HG03045 (cell line): ENCODE measurements around the gene SH2D3C.

ENCODE experiments used
- ATAC-seq: cut with Tn5 transposase; IDR thresholded peaks from one replicate; pipeline ENCODE4 v1.9.1; 2021; ENCODE audit warnings: mild to moderate bottlenecking, moderate library complexity; ENCODE audit not compliant: unreplicated experiment

The SH2D3C gene

DNA sequence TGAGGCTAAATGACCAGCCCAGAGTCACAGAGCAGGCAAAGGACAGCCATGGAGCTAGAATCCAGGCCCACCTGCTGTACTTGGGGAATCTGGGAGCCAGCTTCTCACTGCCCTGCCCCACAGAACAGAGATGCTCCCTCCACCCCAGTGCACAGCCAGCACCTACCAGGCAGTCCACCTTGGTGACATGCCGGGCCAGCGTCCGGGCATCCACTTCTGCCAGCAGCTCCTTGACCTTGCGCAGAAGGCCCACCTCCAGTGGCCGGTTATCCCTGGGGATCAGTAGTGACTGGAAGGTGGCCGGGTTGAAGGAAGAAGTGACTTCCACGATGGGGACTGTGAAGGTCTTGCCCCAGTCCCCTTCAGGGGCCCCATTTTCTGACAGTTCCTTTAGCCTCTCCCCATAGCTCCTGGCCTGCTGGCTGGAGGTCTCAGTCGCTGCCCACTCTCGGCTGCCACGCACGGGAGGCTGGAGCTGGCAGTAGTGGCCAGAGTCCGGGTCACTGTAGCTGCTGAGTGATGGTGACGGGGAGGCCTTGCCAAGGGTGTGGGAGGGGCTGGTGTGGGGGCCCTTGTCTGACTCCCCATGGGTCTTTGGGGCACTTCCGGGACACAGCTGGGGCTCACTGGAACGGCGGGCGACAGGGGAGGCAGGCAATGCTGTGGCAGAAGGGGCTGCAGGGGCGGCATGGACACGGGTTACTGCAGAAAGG is 33.9 kb downstream of the SH2D3C start:
- ATAC-seq, result no peak

DNA sequence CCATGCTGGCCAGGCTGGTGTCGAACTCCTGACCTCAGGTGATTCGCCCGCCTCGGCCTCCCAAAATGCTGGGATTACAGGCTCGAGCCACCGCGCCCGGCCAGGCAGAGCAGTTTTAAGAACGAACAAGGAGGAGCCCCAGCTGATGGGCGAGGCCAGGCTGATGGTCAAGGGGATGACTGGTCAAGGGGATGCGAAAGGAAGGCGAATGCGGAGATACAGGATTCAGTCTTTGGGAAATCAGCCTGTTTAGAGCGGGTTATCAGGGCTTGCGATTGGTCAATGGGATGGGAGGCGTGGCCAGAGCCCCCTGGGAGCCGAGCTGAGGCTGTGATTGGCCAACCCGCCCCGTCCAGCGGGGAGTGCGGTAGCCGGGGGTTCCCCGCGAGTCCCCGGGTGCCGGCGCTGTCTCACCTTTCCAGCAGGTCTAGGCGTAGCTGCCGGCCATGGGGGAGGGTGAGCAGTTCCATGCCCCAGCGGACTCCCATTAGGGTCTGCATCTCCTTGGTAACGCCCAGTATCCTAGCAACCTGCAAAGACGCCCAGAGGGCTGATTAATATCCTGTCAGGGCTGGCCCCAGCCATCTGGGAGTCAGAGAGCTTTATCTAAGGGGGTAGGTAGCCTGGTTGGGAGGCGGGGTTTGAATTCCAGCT is 35.9 kb downstream of the SH2D3C start:
- no peak for ATAC-seq

DNA sequence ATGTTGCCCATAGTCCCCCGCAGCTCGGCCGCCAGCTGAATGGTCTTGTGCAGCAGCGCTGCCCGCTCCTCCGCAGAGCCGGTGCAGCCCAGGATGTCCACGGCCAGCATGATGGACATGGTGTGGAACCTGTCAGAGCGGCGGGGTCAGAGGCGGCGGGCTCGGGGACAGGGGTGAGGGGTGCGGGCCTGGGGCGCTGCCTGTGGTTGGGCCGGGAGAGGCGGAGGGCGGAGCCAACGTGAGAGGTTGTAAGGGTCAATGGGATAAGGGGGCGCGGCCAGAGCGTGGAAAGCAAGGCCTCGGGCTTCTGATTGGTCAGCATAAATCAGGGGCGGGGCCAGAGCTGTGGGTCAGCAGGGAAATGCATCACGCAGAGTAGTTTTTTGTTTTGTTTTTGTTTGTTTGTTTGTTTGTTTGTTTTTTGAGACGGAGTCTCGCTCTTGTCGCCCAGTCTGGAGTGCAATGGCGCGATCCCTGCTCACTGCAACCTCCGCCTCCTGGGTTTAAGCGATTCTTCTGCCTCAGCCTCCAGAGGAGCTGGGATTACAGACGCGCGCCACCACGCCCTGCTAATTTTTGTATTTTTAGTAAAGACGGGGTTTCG is 36.5 kb downstream of the SH2D3C start:
- no peak for ATAC-seq

DNA sequence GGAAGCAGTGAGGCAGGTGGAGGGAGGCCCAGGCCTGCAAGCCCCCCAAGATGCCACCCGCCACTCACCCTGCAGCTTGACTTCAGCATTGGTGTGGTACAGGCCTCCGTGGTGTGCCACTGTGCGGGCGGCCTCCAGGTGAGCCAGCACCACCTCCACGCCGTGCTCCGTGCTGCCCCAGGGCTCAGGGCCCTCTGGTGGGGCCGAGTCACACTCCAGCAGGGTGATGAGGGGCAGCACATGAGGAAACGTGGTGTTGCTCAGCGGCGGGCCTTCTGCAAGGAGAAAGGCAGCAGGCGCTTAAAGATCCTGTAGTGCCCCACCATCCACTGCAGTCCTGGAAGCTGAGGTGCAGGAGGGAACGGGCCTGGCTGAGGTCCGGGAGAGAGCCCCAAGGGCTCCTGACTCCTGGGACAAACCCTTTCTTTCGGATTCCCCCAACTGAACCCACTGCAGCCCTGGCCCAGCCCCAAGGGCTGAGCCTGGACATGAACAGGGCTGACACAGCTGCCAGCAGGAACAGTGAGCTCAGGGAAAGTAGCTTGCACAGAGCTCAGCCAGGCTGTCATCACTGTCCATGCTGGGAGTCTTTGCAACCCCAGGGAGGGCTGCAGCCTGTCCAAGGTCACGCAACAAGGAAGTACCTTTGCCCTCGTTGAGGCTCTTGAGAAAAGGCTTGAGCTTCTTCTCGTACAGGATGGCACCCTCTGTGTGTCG is 38.7 kb downstream of the SH2D3C start:
- no peak for ATAC-seq

DNA sequence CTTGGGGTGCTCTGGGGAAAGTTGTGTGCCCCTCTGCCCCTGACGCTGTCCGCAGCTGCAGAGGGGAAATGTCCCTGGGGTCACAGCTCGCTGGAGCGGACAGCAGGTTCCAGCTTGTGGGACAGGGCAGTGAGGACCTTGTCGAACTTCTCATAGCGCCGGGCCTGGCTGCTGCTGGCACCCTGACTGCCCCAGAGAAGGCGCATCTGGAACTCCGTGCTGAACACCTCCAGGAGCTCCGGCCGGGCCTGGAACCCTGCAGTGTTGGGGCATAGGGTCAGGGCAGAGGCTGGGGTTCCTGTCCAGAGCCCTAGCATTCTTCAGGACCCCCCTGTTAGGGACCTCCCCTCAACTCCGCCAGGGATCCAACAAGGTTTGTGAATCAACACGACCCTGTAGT is 39.8 kb downstream of the SH2D3C start:
- ATAC-seq, result no peak

DNA sequence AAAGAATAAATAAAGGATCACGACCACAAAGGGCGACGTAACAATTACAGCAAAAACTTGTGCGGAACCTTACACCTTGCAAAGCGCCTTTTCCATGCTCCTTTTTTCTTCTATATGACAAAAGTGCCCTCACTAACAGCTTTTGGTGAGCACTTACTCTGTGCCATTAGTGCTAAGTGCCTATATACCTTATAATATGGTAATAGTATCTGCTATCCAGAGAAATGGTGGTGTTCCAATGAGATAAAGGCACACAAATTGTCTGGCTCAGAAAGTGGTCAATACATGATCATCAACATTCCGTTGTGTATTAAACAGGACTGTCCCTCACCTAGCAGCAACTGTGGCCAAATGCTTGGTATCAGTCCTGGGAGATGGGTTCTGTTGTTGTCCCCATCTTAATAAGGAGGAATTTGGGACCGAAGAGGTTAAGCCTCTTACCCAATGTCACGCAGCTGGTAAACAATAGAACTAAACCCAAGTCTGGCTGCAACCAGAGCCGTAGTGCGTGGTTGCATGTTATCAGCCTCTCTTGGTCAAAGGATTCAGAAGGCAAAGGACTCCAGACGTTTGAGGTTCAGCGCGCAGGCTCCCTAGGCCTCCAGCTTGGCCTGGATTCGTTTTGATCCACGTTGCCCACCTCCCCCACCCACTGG is 42.8 kb downstream of the SH2D3C start:
- no peak for ATAC-seq

DNA sequence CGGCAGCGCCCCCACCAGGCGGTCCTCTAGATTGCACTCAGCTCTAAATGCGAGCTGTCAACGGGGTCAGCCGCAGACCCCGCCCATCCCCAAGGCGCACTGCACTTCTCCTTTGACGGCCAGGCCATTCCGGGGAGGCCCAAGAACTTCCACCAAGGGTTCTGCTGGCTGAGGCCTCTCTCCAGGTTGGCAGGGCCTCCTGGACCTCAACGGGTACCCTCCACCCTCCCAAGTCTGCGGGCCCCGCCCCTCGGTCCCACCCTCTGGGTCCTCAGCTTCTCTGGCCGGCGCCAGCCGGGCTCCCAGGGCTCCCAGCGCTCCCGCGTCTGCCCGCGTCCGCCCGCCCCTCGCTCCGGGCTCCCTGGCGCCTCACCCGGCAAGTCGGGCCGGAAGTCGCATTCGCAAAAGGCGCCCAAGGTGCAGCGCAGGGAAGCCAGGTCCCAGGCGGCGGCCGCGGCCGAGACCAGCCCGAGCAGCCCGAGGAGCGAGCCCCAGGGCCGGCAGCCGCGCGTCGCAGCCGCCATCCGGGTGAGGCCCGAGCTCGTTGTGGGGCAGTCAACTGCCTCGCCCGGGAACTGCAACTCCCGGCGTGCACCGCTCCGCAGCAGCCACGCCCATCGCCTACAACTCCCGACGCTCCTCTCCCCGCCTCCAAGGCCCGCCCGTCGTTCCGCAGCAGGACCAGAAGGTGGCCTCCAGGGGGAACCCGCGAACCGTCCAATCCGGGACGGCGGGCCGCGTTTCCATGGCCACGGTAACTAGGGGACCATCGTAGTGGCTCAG is 43.5 kb downstream of the SH2D3C start, which contains the start of gene TOR2A:
TSS of gene TOR2A (minus strand) at position 548 of the 783 bp plus-strand sequence. CDS start at position 524, 24 bp downstream.
- ATAC-seq, result peak; percentile 85

DNA sequence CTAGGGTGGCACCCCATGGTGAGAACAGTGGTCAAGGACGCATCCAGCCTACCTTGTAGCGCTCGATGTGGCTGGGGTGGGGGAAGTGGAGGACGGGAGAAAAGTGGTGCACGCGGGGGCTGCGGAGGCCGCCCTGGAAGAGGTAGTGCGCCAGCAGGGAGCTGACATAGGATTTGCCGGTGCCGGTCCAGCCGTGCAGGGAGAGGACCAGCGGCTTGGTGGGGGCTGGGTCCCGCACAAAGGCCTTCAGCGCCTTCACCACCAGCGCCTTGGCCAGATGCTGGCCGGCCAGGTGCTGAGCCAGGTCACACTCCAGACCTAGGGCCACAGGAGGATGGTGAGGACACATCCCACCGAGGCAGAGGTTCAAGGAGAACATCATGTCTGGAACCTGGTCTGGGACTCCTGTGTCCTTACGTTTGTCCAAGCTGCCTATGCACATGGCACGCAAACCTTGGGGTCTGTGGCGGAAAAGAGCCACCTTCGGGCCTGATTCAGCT is 44.2 kb downstream of the SH2D3C start:
- ATAC-seq, result no peak

DNA sequence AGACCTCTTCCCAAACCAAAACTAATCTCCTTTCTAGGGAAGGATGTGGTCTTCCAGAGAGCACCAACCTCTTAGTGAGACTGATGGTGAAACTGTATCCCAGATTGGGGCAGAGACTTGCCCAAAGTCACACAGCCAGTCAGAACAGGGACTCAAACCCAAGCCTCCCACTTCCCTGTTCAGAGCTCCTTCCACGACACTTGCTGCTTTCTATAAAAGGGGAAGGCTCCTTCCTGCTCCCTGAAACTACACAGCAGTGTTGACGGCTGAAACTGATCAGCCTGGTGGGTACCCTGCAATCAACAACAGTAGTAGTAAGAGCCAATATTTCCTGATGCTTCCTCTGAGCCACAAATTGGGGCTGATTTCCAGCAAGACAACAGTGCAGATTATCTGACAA is 44.9 kb downstream of the SH2D3C start:
- no peak for ATAC-seq

DNA sequence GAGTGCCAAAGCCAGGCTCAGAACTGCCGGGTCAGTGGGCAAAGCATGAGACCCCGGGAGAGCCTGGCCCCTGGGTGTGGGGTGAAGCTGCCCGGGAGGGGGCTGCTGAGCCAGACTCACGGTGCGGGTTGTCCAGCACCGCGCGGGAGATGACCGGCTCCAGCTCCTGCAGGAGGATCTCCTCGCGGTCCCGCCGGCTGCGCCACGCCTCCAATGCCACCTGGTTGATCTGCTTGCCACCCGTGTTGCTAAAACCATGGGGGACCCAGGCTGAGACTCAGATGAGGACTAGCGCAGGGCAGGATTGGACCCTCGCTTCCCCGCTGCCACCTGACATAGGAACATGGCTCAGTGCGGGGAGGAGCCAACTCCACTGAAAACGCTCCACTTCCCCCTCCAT is 46.0 kb downstream of the SH2D3C start:
- no peak for ATAC-seq

DNA sequence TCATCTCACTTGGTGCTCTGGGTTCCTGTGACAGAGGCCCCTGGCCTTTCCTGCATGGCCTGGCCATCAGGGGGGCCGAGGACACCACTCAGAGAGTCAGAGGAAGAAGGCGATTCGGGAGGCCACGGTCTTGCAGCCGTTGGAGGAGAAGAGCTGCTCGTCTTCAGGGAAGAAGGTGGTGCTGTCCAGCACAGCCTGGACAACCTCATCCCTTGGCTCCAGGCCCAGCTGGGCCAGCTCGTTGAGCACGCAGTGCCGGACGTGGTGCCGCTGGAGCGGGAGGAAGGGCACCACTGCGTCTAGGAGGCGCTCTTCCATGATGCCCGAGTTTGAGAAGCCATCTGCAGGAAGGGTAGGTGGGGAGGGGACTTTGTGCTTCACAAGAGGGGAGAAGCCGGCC is 46.5 kb downstream of the SH2D3C start:
- no peak for ATAC-seq

DNA sequence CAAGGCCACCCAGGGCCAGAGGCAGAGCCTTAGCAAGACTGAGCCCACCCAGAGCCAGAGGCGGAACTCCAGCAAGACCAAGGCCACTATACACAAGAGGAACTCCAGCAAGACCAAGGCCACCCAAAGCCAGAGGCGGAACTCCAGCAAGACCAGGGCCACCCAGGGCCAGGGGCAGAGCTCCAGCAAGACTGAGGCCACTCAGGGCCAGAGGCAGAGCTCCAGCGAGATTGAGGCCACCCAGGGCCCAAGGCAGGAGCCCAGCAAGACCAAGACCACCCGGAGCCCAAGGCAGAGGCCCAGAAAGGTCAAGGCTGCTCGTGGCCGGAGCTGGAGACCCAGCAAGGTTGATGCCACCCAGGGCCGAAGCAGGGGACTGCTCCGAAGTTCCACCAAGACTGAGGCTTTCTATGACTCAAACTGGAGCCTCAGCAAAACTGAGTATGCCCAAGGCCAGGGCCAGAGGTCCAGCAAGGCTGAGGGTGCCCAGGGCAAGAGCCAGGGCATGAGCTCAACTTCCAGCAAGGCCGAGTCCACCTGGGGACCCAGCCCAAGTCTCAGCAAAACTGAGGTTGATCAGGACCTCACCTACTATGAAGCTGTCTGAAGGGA is 47.6 kb downstream of the SH2D3C start:
- ATAC-seq, result no peak

DNA sequence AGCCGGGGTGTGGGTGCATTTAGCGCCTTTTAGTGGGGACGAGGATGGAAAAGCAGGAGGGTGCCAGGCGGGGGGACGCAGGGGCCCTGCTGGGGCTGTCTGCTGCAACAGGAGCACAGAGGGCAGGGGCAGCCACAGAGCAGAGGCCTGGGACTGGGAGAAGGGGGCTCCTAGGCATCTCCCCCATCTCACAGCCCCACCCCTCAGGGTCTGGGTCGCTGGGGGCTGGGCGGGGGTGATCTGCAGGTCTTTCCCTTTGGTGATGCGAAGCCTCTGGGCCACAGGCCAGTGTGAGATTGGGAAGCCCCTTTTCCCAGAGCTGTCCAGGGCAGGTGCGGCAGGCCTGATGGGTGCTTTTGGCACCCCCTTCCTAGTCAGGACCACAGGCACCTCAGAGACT is 48.2 kb downstream of the SH2D3C start:
- ATAC-seq, result no peak

DNA sequence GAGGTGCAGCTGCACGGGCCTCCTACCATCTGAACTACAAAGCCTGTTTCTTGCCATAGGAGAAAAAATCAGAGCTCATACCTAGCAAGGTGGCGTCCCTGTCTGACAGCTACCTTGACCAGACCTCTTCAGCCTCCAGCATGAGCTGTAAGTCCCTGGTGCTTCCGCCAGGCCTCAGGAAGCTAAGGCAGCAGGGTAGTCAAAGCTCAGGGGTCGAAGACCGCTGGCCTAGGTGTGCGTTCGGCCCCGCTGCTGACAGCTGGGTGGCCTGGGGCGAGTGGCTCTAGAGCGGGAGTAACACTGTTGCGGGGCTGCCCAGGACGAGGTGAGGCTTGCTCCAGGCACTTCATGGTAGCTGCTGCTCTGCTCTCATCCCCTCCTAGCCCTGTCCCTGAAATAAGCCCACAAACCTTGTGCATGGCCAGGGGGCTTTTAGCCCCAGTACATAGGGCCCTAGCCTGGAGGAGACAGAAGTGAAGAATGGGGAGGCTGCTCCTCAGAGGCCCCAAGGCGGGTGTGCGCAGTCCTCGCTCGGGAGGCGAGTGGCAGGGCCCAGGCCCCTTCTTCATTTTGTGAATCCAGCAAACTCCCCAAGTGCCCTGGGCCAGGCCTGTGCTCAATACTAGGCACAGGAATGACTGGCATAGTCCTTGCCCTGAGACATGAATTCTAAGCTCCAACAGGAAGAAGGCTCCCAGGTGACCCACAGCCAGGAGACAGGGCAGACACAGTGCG is 48.8 kb downstream of the SH2D3C start:
- no peak for ATAC-seq

DNA sequence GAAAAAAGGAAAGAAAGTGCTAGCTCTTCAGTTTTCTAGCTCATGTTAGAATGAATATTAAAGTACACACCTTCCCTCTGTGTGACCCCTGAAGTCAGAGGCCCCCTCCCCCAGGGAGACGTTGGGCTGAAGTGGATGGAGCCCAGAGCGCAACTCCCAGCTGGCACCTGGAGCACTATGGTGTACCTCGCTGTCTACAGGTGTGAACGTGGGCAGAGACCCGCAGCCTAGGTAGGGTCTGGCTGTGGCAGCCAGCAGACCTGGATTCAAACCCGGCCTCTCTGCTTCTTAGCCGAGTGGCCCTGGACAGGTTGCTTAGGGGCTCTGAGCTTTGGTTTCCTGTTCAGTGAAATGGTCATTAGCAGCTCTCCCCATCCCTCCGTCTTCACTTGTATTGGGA is 49.7 kb downstream of the SH2D3C start:
- ATAC-seq, result no peak

DNA sequence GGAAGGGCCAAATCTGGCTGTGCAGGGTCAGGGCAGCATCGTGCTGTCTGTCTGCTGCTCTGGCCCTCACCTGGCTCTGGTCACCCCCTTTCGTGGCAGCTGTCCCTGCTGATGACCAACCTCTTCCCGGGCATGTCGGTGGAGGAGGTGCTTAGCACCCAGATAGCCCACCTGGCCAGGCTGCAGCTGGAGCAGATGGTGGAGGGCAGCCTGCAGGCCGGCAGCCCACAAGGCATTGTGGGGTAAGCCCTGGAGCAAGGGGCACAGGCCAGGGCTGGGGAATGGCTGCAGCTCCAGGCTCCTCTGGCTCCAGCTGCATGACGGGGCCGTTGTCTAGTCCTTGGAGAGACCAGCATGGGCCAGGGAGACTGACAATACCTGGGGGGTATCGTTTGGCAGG is 51.6 kb downstream of the SH2D3C start:
- ATAC-seq, result no peak

DNA sequence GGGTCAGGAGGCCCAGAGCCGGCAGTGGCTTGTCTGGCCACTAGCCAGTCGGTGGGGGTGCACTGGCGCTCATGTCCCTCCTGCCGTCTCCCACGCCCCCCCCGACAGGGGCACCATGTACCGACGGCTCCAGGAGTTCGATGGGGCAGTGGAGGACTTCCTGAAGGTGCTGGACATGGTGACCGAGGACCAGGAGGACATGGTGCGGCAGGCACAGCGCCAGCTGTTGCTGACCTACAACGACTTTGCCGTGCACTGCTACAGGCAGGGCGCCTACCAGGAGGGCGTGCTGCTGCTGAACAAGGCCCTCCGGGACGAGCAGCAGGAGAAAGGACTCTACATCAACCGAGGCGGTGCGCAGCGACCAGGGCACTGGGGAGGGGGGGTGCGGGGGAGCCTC is 54.5 kb downstream of the SH2D3C start:
- no peak for ATAC-seq

DNA sequence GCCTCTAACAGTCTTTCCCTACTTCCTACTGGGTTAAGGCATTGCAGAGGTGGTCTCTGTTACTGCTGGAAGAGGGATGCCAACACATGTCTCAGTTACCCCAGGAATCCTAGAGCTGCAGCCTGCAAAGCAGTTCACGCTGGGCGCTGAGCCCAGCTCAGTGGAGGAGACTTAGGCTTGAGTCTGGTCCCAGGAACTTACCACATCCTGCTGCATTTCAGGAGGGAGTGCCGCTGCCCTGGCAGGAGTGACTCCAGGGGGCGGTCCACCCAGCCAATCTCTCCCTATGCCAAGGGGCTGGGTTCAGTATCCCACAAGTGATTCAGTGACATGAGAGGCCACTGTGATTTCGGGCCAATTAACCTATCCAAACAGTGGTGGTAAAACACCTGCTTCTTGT is 55.0 kb downstream of the SH2D3C start:
- ATAC-seq, result no peak

DNA sequence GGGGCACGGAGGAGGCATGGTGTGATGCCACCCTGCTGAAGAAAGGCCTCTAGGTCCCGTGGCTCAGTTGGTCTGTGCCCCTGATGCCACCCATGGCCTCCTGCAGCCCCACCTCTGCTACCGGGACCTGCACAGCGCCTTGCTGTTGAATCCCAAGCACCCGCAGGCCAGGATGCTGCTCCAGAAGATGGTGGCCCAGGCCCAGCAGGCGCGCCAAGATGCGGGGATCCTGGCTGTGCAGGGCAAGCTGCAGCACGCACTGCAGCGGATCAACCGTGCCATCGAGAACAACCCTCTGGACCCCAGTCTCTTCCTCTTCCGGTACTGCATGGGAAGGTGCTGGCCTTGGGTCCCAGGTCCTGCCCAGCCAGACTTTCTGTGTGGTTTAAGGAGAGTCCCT is 55.5 kb downstream of the SH2D3C start:
- no peak for ATAC-seq
